HepG2 (cell line): Measurements from ENCODE around the gene SPACDR. TPM values are rescaled to one million over a fixed set of nuclear protein-coding genes. Genes with fewer than 3 reads are reported as not detected.

ENCODE experiments used
- BATF2 ChIP-seq: sonication (generic); formaldehyde crosslinking; IDR thresholded peaks from 2 replicates; pipeline ENCODE4 v1.8.0; 2022; ENCODE audit warnings: mild to moderate bottlenecking, missing genetic modification reagents, moderate library complexity
- DNMT1 ChIP-seq: sonication (generic); formaldehyde crosslinking; IDR thresholded peaks from 2 replicates; pipeline ENCODE4 v1.5.1; 2020; ENCODE audit warnings: mild to moderate bottlenecking, missing genetic modification reagents
- KDM5A ChIP-seq: fragments of 200-600 bp; sonication (generic); IDR thresholded peaks from 2 replicates; pipeline ENCODE4 v1.7.0; 2018; ENCODE audit warnings: antibody characterized with exemption, mild to moderate bottlenecking, low read length, borderline replicate concordance
- MLLT10 ChIP-seq: sonication (generic); formaldehyde crosslinking; IDR thresholded peaks from 2 replicates; pipeline ENCODE4 v1.4.0; 2020; ENCODE audit warnings: missing genetic modification reagents
- NFRKB ChIP-seq: fragments of 450-650 bp; IDR thresholded peaks from 2 replicates; pipeline ENCODE4 v1.6.1; 2017
- RCOR2 ChIP-seq: IDR thresholded peaks from 2 replicates; pipeline ENCODE4 v1.6.1; 2016; ENCODE audit warnings: missing biosample characterization, missing genetic modification reagents
- STAT5B ChIP-seq: sonication (generic); formaldehyde crosslinking; IDR thresholded peaks from 2 replicates; pipeline ENCODE4 v1.4.0; 2020; ENCODE audit warnings: missing genetic modification reagents
- THYN1 ChIP-seq: sonication (generic); formaldehyde crosslinking; IDR thresholded peaks from 2 replicates; pipeline ENCODE4 v1.8.1; 2023; ENCODE audit warnings: low read depth, mild to moderate bottlenecking, moderate library complexity, missing genetic modification reagents, borderline replicate concordance
- YY1 ChIP-seq: IDR thresholded peaks from 2 replicates; pipeline ENCODE4 v1.6.1; 2011; ENCODE audit warnings: low read length, low read depth, moderate library complexity, mild to moderate bottlenecking; ENCODE audit not compliant: insufficient read depth, insufficient replicate concordance
- ZFY ChIP-seq: sonication (generic); formaldehyde crosslinking; IDR thresholded peaks from 2 replicates; pipeline ENCODE4 v1.4.0; 2020; ENCODE audit warnings: missing genetic modification reagents
- ZNF18 ChIP-seq: sonication (generic); formaldehyde crosslinking; IDR thresholded peaks from 2 replicates; pipeline ENCODE4 v1.8.0; 2022; ENCODE audit warnings: mild to moderate bottlenecking, missing genetic modification reagents; ENCODE audit not compliant: insufficient replicate concordance
- ZNF224 ChIP-seq: sonication (generic); formaldehyde crosslinking; IDR thresholded peaks from 2 replicates; pipeline ENCODE4 v1.5.0; 2020; ENCODE audit warnings: mild to moderate bottlenecking, missing genetic modification reagents
- ZNF225 ChIP-seq: sonication (generic); formaldehyde crosslinking; IDR thresholded peaks from 2 replicates; pipeline ENCODE4 v1.4.0; 2020; ENCODE audit warnings: mild to moderate bottlenecking, missing genetic modification reagents
- ZNF496 ChIP-seq: sonication (generic); formaldehyde crosslinking; IDR thresholded peaks from 2 replicates; pipeline ENCODE4 v1.8.1; 2023; ENCODE audit warnings: mild to moderate bottlenecking, moderate library complexity, missing genetic modification reagents; ENCODE audit not compliant: insufficient replicate concordance
- ZNF607 ChIP-seq: sonication (generic); formaldehyde crosslinking; IDR thresholded peaks from 2 replicates; pipeline ENCODE4 v1.5.1; 2020; ENCODE audit warnings: missing genetic modification reagents, mild to moderate bottlenecking, borderline replicate concordance
- ZNF703 ChIP-seq: sonication (generic); formaldehyde crosslinking; IDR thresholded peaks from 2 replicates; pipeline ENCODE4 v1.5.1; 2020; ENCODE audit warnings: missing genetic modification reagents, mild to moderate bottlenecking, moderate library complexity, borderline replicate concordance
- ZNF720 ChIP-seq: sonication (generic); formaldehyde crosslinking; IDR thresholded peaks from 2 replicates; pipeline ENCODE4 v1.4.0; 2020; ENCODE audit warnings: missing genetic modification reagents
- ZNF770 ChIP-seq: sonication (generic); formaldehyde crosslinking; IDR thresholded peaks from 2 replicates; pipeline ENCODE4 v1.5.0; 2020; ENCODE audit warnings: mild to moderate bottlenecking, missing genetic modification reagents
- polyA plus RNA-seq, 8 experiments: library from polyadenylated mRNA; depleted of rRNA in 3 of 8; stranded (reverse) in 7 of 8; unstranded in 1 of 8; fragments of >200 nt; fragmentation: Illumina TruSeq in 4 of 8; extraction: Trizol in 4 of 8; gene quantifications; 2 replicates each; pipeline versions ENCODE4 v1.2.1 to v1.2.3, GENCODE V29; 2011 to 2016; ENCODE audit warnings: low read depth in 4 of 8, missing spikeins in 1 of 8, mixed read lengths in 1 of 8; ENCODE audit not compliant: insufficient read depth in 1 of 8
- total RNA-seq, 5 experiments: library from RNA; depleted of rRNA; stranded (reverse); fragments of >200 nt; fragmentation: Illumina TruSeq; extraction: Trizol; gene quantifications; 2 replicates each; pipeline ENCODE4 v1.2.3, GENCODE V29; 2016; ENCODE audit warnings: low read depth in 1 of 5
- TF ChIP-seq, protein P1 (sequence below): sonication (generic); formaldehyde crosslinking; IDR thresholded peaks from 2 replicates; pipeline ENCODE4 v1.4.0; 2020; ENCODE audit warnings: mild to moderate bottlenecking, low read depth, missing genetic modification reagents
- TF ChIP-seq, protein P2 (sequence below): sonication (generic); formaldehyde crosslinking; IDR thresholded peaks from 2 replicates; pipeline ENCODE4 v1.5.1; 2020; ENCODE audit warnings: missing genetic modification reagents, mild to moderate bottlenecking, borderline replicate concordance

The SPACDR gene
- total and polyA plus RNA-seq, 2 of the 13 experiments (the other 11 are each of a cell fraction or from before 2014, with no cell fraction given) = 0.41 TPM; not detected in 1

GRCh38 chr7:100429637-100430492 is 34.2 kb downstream of the SPACDR start, which contains the start of gene MEPCE (continued):
- TF ChIP-seq ZNF18 (CRISPR knock-in tag) = peak; percentile 75
- no peak for TF ChIP-seq ZNF496 (CRISPR knock-in tag)
- no peak for TF ChIP-seq THYN1
- TF ChIP-seq ZNF720 (CRISPR knock-in tag) = no peak
- TF ChIP-seq ZFY (CRISPR knock-in tag) = peak; percentile 63
- TF ChIP-seq, protein P1, sequence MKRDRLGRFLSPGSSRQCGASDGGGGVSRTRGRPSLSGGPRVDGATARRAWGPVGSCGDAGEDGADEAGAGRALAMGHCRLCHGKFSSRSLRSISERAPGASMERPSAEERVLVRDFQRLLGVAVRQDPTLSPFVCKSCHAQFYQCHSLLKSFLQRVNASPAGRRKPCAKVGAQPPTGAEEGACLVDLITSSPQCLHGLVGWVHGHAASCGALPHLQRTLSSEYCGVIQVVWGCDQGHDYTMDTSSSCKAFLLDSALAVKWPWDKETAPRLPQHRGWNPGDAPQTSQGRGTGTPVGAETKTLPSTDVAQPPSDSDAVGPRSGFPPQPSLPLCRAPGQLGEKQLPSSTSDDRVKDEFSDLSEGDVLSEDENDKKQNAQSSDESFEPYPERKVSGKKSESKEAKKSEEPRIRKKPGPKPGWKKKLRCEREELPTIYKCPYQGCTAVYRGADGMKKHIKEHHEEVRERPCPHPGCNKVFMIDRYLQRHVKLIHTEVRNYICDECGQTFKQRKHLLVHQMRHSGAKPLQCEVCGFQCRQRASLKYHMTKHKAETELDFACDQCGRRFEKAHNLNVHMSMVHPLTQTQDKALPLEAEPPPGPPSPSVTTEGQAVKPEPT (CRISPR knock-in tag) = no peak
- no peak for TF ChIP-seq DNMT1 (CRISPR knock-in tag)
- TF ChIP-seq ZNF607 (CRISPR knock-in tag) = peak; percentile 65; the same call in 1 of the 2 replicates
- TF ChIP-seq ZNF224 (CRISPR knock-in tag) = no peak; the same call in 1 of the 2 replicates
- no peak; the same call in 1 of the 2 replicates for TF ChIP-seq ZNF770 (CRISPR knock-in tag)
- no peak for TF ChIP-seq STAT5B (CRISPR knock-in tag)
- no peak for TF ChIP-seq YY1
- TF ChIP-seq KDM5A = peak; percentile 70; the same call in 1 of the 2 replicates
- no peak for TF ChIP-seq ZNF703 (CRISPR knock-in tag)
- TF ChIP-seq, protein P2, sequence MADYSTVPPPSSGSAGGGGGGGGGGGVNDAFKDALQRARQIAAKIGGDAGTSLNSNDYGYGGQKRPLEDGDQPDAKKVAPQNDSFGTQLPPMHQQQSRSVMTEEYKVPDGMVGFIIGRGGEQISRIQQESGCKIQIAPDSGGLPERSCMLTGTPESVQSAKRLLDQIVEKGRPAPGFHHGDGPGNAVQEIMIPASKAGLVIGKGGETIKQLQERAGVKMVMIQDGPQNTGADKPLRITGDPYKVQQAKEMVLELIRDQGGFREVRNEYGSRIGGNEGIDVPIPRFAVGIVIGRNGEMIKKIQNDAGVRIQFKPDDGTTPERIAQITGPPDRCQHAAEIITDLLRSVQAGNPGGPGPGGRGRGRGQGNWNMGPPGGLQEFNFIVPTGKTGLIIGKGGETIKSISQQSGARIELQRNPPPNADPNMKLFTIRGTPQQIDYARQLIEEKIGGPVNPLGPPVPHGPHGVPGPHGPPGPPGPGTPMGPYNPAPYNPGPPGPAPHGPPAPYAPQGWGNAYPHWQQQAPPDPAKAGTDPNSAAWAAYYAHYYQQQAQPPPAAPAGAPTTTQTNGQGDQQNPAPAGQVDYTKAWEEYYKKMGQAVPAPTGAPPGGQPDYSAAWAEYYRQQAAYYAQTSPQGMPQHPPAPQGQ = no peak
- no peak for TF ChIP-seq BATF2
- peak; percentile 58; the same call in 1 of the 2 replicates for TF ChIP-seq ZNF225
- no peak for TF ChIP-seq MLLT10 (CRISPR knock-in tag)
- TF ChIP-seq RCOR2 (CRISPR knock-in tag) = no peak
- no peak for TF ChIP-seq NFRKB
